HG03175 (cell line): ENCODE results near the gene DLX1.
"Not testable (repeated sequence)": the region's sequence is repeated elsewhere in the genome, so short reads cannot be mapped to it uniquely, and the experiment has no call there.

Experiments
- ATAC-seq: cut with Tn5 transposase; IDR thresholded peaks from one replicate; pipeline ENCODE4 v1.9.1; 2021; ENCODE audit warnings: mild to moderate bottlenecking, moderate library complexity; ENCODE audit not compliant: unreplicated experiment

DLX1 gene

DNA sequence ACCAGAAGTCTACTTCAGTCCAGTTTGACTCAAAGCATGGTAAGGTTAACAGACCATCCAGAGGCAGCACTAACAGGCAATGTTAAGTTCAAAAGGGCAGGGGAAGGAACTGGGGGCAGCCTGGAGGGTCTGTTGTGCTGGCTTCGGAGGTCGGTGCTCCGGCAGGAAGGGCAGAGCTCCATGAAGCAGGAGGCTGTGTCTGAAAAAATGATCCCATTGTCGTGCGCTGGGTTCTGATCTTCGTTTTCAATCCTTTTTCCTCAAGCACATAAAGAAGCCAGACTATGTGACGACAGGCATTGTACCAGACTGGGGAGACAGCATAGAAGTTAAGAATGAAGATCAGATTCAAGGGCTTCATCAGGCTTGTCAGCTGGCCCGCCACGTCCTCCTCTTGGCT, 21.9 kb upstream of the DLX1 start:
- no peak for ATAC-seq

DNA sequence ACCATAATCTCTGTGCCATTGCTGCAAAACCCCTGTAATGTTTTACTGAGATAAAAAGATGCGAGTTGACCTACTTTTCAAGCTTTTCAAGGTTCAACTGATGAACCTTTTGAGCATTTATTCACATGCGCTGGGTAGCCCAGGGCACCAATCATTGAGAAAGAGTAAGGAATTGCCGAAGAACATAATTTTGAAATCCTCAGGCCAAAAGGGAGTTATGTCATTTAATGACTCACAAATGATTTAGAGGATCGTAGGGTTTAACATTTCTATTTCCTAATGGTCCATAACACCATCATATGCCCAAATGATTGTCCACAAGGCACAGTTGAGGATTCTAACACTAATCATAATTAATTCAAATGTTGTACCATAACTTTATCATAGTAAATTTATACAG, 20.2 kb upstream of the DLX1 start:
- no peak for ATAC-seq

DNA sequence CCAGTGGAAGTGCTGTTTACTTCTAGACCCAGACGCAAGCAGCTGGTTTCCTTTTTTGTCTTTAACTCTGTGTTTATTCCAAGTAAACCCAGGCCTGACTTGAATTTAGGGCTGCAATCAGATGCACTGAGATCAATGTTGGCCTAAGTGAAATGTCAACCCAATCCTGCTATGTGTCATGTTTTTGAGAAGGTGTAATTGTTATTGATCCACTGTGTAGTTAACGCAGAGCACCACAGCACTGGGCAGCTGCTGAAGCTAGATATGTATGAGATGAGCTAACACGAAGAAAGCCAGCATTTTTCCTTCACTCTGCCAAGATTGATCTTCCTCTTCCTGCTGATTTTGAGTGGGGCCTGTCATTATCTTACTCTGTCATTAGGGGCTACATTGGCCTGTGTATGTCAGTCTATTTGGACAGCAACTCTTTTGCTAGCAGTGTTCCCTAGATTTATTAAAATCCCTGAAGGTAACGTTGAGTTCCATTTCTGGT, 18.9 kb upstream of the DLX1 start:
- no peak for ATAC-seq

DNA sequence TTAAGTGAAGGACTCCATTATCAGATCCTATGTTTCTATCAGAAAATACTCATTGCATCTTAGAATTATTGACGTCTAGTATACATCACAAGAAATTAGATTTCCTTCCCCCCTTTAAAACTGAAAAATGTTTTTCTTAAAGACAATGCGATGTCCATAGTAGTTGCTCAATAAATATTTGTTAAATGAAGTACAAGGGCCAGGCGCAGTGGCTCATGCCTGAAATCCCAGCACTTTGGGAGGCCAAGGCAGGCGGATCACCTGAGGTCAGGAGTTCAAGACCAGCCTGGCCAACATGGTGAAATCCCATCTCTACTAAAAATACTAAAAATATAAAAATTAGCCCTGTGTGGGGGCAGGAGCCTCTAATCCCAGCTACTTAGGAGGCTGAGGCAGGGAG, 17.4 kb upstream of the DLX1 start:
- ATAC-seq, result not testable (repeated sequence)

DNA sequence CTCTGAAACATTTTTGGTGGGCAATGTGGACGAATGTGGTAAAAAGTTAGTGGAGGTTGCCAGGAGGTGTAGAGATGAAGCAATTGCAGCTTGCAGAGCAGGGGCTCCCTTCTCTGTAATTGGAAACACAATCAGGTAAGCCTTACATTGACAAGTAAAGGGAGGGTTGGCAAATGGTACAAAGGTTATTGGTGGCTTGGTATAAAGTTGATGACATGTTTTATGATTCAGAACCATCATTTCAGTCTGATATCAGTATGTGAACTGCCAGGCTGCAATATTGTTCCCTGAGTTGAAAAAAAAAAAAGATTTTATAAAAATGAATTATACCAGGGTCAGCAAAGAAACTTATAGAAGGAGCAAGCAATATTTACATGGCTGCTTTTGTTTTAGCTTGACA, 14.4 kb upstream of the DLX1 start:
- ATAC-seq, result no peak

DNA sequence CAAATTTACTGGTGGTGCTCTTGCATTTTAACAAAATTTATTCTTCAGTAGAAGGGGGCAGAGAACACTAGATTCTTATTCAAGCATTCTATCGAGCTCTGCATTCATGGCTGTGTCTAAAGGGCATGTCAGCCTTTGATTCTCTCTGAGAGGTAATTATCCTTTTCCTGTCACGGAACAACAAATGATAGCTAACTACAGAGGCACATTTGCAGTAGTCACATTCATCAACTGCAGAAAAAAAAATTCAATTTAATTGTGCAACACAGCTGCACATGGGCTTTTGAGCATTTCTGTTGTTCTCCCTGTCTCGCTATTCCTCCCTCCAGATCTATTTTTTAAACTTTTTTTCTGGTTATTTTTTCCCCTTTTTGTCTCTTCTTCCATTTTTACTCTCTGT, 13.0 kb upstream of the DLX1 start:
- ATAC-seq, result no peak

DNA sequence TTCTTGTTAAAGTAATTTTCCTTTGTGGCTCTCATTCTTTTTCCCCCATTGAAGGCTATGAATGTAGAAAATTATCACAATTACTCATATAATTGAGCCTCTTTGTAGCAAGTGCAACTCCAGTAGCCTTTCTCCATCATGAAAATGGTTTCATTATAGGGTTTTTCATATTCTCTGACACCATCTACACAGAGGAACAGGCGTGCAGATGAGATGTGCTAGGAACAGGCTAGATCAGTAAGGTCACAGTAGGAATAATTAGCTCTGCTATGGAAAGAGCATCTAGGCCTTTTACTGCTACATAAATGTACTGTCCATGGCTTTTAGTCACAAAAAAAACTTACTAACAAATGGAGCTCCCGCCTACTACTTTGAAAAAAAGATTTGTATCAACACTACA, 12.6 kb upstream of the DLX1 start:
- no peak for ATAC-seq

DNA sequence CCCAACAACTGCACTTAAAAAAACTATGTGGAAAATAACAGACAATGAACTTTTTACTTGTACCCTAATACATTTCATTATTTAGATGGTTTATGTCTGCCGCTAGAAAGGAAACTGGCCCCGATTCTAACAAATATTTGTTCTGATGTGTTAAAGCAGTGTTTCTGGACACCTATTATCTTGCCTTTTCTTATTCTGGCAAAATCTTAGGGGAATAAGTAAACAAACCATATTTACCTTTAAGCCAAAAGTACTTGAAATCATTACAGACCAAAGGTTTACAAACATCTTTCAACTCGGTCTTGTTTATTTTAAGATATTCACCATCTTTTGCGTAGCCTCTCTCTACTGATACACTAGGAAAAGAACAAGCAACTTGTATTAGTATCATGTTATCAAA, 11.8 kb upstream of the DLX1 start:
- ATAC-seq, result no peak

DNA sequence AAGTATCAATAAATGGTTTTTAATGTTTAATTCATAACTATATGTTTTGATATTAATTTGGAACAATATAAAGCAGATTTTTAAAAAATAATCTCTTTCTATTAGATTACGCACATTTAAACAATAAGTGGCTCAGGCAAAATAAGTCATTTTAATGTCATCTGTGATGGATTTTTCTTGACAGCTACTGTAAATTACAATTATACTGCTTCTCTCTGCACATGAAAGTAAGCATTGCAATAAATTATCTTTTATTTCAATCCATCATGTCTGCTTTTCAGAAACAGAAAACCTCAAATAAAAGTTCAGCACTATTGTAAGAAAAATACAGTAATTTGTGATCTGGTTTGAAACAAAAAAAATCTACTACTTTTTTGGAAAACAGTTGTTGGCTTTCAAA, 11.1 kb upstream of the DLX1 start:
- ATAC-seq, result no peak

DNA sequence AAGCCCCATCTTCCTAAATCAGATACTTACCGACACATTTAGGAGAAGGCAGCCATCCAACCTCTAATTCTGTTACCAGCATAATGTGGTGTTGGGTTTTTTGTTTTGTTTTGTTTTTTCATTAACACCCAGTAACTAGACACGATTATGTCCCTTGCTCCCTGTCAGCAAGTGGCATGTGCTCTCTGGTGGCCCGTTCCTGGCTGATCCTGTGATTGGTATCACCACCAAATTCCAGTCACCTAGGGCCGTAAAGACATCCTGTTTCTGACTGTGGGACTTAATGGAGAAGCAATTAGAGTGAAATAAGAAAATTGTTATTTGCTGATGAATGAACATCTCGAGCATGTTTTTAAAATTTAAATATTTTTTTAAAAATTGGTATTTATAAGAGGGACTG, 5.9 kb upstream of the DLX1 start:
- no peak for ATAC-seq

DNA sequence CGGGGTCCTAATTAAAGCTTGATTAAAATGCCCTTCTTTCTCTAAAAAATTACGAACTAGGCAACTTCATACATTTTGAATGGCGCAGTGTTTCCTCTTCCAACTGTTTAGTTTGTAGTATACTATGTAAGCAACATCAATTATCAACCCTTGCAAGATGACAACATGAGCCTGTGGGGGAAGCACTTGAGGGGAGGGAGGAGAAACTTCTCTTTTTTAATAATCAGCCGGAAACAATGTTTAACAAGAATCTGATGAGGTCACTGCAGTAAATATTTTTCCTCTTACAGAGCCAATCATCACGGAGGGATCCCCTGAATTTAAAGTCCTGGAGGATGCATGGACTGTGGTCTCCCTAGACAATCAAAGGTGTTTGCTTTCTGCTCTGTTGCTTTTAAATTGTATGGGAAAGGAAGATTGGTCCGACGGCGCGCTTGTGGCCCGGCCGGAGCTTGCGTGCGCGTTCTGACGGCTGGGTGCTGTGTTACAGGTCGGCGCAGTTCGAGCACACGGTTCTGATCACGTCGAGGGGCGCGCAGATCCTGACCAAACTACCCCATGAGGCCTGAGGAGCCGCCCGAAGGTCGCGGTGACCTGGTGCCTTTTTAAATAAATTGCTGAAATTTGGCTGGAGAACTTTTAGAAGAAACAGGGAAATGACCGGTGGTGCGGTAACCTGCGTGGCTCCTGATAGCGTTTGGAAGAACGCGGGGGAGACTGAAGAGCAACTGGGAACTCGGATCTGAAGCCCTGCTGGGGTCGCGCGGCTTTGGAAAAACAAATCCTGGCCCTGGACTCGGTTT, 5.3 kb upstream of the DLX1 start:
- ATAC-seq, result no peak

DNA sequence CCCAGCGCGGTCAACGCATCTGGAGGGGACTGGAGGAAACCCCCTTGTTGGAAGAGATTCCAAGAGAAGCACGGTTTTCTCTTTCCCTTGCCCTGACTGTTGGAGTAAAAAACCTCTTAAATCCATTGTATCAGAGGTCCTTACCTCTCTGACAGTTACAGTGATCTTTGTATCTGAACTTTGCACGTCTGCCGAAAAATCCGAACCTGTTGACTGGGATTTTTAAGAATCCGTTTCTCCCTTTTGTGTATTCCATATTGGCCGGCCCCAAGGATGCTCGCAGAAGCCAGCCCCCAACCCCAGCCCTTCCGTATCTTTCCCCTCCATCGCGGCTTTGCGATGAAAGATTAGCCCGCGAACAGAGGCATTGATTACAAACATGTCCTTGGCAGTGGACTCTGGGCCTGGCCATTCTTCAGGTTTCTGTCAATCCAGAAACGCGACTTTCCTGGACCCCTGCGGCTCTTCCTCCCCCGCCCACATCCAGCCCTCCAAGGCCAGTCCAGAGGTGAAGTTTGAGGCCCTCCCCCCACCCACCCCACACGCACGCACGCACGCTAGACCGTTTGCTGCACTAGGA, 4.6 kb upstream of the DLX1 start:
- no peak for ATAC-seq

DNA sequence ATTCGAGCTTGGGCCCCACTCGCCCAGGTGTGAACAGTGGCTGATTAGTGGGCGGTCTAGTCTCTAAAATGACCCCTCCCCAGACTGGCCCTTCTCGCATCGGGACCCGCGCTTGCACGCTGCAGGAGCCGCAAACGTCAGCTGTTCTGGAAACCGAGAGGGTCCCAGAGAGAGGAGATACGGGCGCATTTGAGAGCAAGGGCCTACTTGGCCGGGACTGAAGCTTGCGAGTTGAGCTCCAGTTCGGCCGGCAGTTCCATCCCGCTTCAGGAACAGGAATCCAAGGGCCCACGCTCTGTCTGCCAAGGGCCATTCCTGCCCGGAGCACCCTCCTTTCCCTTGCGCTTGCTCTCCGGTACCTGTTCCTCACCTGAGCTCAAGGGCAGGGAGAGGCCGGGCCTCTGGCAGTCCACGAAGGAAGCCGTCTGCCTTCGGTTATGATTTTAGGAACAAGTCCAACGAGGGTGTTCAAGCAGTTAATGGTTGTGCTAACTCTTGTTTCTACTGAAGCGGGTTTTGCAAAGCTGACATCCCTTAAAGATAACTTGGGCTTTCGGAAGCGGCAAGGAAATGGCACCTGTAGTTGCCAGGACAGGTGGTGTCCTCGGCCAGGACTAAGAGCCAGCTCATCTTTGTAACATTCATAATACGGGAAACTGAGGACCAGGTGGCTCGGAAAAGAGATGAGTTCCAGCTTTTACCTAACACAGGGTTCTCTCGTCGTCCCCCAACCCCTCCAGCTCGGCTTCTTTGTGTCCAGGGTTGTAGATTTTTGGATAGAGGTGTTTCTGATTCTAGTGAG, 3.9 kb upstream of the DLX1 start:
- ATAC-seq, result no peak

DNA sequence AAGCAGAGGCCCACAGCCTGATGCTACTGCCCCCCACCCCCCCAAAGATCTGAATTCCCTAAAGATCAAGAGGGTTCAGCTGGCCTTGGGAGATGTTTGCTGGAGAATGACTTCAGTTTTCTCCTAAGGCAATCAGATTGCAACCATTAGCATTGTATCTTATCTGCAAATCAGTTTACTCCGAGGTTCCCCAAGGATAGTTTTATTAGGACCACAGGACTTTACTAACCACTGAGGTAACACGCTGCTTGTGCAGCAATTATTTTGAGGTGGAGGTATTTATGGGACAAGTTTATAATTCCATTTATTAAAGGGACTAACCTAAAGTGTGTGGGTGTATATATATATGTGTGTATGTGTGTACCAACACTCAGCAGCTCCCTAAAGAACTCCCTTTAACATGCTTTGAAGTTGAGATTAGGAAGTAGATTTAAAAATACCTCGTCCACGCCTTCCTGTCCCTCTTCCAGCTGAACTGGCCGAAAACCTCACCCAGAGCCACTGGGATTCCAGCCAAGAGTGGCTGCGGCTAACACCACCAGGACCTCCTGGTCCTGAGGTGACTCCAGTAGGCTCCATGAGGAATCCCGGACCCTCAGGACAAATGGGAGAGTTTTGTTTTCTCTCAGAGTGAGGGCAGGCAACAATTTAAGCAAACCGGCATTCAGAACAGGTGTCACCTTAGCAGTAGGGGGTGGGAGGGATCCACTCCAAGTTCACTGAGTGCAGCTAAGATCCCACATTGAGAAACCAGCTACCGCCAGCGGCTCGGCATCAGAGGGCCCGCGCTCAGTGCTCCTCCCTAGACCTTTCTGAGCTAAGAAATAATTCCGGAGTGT, 3.0 kb upstream of the DLX1 start:
- no peak for ATAC-seq

DNA sequence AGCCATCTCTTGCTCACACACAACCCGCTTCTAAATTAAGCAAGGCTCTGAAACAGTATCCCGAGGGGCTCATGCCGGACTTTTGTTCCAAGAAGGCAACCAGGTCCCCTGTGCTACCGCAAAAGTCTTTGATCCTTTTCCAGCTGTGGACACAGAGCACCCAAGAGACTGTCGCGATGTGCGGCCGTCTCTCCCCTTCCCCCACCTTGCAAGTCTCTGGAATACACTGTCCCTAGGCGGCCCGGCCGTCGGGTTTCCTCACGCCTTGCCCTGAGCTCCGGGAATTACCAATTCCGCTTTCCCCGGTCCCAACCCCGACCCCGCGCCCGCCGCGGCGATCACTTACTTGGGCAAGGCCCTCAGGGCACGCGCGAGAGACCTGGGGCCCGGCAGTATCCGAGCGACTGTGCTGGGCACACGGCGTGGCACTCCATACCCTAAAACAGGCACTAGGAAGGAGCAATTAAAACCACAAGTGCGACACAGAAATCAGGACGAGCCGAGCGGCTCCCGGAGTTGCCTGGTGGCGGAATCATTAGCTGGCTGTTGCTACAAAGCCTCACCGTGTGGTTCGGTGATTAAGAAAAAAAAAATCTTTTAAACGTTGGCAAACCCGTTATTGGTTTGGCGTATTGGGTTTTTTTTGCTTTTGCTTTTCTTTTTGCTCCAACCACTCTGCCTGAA, 2.2 kb upstream of the DLX1 start:
- ATAC-seq, result no peak

DNA sequence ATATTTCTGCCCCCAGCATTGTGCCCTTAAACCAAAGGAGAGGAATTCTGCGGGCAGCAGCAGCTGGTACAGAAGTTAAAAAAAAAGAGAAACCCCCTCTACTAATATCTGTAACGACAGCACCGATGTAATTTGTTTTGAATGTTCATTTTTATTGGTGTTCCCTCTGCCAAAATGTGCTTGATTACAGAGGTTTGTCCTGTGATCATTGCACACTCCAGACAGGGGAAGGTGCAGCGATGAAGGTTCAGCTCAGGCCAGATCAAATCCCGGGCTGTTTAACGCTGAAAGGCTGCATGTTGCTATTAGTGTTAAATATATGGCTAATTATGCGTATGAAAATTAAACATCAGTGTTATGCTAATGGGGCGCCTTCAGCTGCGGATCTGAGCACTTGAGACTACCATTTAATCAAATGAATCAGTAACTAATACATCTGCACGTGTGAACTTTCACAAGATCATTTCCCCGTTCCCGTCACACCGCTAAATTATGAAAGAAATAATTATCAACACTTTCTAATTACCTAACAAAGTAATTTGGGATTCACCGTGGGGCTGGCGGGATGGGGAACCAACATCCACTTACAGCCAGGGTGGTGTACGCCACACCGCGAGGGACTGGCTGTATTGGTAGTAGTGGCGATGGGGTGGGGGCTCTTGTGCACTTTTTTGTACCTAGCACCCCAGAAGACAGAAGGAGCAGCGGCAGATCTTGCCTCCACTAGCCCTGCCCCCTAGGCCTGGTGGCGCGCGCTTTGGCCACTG, 1.5 kb upstream of the DLX1 start:
- no peak for ATAC-seq

DNA sequence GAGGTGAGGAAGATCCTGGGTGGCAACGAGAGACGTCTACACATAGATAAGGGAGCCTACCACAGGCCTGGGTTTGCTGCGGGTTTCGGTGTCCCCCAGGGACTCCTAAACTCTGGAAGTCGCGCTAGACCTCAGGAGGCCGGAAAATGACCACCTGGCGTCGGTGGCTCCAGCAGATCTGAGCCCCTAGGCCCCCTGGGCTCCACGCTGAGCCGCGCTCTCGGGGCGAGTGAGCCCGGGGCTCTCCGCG, 987 bp upstream of the DLX1 start:
- ATAC-seq, result no peak

DNA sequence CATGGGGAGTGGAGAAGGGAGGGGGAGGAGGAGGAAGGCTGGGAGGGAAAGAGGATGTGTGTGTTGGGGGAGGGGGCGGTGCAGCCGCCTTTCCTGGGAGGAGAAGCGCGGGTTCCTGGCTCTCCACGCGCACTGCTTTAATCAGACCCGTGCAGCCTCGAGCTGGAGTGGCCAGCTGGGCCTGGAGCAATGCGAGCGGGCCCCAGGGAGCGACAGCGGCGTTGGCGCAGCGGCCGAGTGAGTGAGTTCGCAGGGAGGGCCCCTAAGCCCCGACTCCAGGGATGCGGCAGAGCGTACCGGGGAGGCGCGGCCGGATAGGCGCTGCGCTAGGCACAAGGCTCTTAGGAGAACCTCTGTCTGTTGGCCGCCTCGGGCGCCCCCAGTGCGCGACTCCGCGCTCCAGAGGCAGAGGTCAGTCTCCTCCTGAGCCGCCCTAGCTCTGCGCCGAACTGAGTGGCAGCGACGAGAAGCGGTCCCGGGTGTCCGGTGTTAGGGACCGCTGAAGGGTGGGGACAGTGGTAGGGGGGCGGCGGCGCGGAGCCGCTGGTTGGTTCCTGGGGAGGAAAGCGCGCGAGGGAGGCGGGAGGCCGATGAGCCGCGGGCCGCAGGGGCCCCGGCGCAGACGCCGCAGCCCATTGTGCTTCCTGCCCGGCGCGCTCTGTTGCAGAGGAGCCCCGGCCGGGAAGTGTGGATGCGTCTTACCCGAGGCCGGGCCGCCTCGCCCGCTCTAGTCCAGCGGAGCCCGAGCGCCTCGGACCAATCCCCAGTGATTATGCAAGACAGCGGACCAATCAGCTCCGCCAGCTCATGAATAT, 455 bp upstream of the DLX1 start:
- peak; percentile 80 for ATAC-seq
